Measurements from ENCODE around the gene CAPN15. TPM values are rescaled to one million over a fixed set of nuclear protein-coding genes. Genes with fewer than 3 reads are reported as not detected.

The CAPN15 gene
- total and polyA plus RNA-seq, 3 donors from 2014 or later, result 48.0 to 115 (median 108) TPM

GRCh38 chr16:525123-525519 is 2.4 kb upstream of the CAPN15 start:
- H3K9me3 ChIP-seq, result no peaks in the 10 kb centered on the region
- no peak overlapping the region for H3K27ac ChIP-seq
- no peak for TF ChIP-seq POLR2A (IDR thresholded peaks at IDR 0.05)
- TF ChIP-seq, protein P1, sequence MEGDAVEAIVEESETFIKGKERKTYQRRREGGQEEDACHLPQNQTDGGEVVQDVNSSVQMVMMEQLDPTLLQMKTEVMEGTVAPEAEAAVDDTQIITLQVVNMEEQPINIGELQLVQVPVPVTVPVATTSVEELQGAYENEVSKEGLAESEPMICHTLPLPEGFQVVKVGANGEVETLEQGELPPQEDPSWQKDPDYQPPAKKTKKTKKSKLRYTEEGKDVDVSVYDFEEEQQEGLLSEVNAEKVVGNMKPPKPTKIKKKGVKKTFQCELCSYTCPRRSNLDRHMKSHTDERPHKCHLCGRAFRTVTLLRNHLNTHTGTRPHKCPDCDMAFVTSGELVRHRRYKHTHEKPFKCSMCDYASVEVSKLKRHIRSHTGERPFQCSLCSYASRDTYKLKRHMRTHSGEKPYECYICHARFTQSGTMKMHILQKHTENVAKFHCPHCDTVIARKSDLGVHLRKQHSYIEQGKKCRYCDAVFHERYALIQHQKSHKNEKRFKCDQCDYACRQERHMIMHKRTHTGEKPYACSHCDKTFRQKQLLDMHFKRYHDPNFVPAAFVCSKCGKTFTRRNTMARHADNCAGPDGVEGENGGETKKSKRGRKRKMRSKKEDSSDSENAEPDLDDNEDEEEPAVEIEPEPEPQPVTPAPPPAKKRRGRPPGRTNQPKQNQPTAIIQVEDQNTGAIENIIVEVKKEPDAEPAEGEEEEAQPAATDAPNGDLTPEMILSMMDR (IDR thresholded peaks at IDR 0.05), result no peak
- intact Hi-C loops (cut with DNase I; ENCODE audit: low total_unique reads), result no loop called here
- no peak for DNase-seq
- H3K27me3 ChIP-seq, result no peaks in the 10 kb centered on the region
- no peak overlapping the region for H3K4me3 ChIP-seq
- H3K4me1 ChIP-seq, result peaks cover 26% of the 10 kb centered on the region
- 90 to 93% methylated on average over 8 of the region's 8 CpGs for WGBS, 2 donors
- H3K36me3 ChIP-seq (ENCODE audit: low read depth, missing control alignments), result no peaks in the 10 kb centered on the region

DNA sequence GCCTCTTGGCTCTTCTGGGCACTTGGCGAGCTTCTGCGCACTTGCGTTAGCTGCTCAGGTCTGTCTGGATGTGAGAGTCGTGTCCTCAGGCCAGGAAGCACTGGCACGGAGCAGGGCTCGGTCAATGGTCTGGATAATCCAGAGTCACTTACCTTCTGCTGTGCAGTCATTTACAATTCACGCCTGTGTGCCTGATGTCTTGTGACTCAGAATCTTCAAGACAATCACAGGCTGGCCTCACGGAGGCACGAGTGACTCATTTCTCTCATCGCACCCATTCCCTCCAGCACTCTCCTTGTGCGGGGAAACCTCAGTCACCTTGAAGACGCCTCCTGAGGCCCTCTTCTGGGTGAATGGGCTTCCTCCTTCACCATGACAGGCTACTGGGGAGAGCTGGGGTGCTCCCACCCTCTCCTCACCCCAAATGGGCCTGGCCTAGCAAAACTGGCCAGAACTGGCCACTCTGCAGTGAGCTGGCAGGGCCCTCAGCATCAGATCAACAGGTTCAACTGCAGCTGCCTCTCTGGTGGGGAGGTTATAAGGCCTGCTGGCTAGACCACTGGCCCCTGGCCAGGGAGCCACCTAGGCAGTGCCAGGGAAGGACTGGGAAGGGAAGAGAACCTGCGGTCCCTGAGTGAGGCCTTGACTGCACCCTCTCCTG is 1.9 kb upstream of the CAPN15 start:
- H3K9me3 ChIP-seq, result no peaks in the 10 kb centered on the region
- DNase-seq, result no peak
- intact Hi-C loops (cut with DNase I; ENCODE audit: low total_unique reads), result no loop called here
- H3K27ac ChIP-seq, result peak overlapping the region in 1 of 2 donors; percentile 98
- peaks cover 26% of the 10 kb centered on the region for H3K4me1 ChIP-seq
- no peak for TF ChIP-seq POLR2A (IDR thresholded peaks at IDR 0.05)
- TF ChIP-seq, protein P1 (IDR thresholded peaks at IDR 0.05), result no peak
- H3K4me3 ChIP-seq, result peak overlapping the region in 1 of 2 donors; percentile 76
- no peaks in the 10 kb centered on the region for H3K27me3 ChIP-seq
- no peaks in the 10 kb centered on the region for H3K36me3 ChIP-seq (ENCODE audit: low read depth, missing control alignments)
- WGBS, 2 donors, result 70 to 81% methylated on average over 13 of the region's 13 CpGs

DNA sequence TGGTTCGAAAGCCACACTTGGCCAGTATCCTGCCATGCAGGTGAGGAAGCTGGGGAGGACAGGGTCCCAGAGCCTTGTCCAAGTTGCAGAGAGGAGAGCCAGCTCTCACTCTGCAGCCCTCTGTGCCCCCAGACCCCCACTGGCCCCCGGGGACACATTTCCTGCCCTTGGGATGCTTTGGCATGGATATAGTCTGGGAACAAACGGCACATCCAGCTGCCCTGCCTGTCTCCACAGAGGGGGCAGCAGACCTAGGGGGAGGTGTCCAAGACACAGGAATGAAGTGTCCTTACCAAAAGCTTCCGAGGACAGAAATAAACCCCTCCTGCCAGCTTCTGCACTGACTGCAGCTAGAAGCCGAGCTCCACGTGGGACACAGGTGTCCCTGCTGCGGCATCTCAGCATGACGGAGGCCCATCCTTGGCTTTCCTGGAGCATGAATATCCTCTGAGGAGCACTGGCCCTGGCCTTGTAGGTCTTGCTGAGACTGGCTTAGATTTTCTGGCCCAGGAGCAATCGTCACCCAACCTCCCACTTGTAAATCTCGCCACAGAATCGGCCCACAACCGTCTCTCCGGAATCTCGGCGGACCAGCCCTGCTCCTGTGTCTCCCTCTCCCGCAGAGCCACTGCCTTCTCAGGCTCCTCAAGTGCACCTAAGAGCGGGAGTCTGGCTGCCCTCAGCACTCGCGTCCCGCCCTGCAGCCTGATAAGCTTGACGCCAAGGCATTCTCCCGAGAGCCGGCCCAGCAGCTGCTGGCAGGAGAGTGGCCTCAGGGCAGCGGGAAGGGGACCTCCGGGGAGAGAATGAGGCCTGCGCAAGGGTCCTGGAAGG is 1.1 kb upstream of the CAPN15 start:
- TF ChIP-seq, protein P1 (IDR thresholded peaks at IDR 0.05), result no peak
- TF ChIP-seq POLR2A (IDR thresholded peaks at IDR 0.05), result no peak
- intact Hi-C loops (cut with DNase I; ENCODE audit: low total_unique reads), result no loop called here
- Histone ChIP-seq H3K4me3 (peak overlapping the region; percentile 67 to 76), H3K27me3 (no peaks in the 10 kb centered on the region), H3K9me3 (no peaks in the 10 kb centered on the region), H3K4me1 (peaks cover 26% of the 10 kb centered on the region), H3K36me3 (ENCODE audit: low read depth, missing control alignments) (no peaks in the 10 kb centered on the region), H3K27ac (peak overlapping the region; percentile 98 to 99)
- peak; percentile 61 for DNase-seq
- 5 to 34% methylated on average over 3 to 18 of the region's 26 CpGs for WGBS, 2 donors

- Histone ChIP-seq H3K27ac (peak overlapping the region; percentile 55 to 98), H3K4me1 (peaks cover 29% of the 10 kb centered on the region), H3K27me3 (no peaks in the 10 kb centered on the region), H3K4me3 (peak overlapping the region; percentile 67 to 73), H3K9me3 (no peaks in the 10 kb centered on the region), H3K36me3 (ENCODE audit: low read depth, missing control alignments) (no peaks in the 10 kb centered on the region)
- no peak for DNase-seq
- WGBS, 2 donors, result 9 to 14% methylated on average over 1 to 15 of the region's 55 CpGs
- TF ChIP-seq POLR2A (IDR thresholded peaks at IDR 0.05), result no peak
- TF ChIP-seq, protein P1 (IDR thresholded peaks at IDR 0.05), result no peak
- intact Hi-C loops (cut with DNase I; ENCODE audit: low total_unique reads), result no loop called here
These were observed 849 bp downstream of the CAPN15 start for GRCh38 chr16:528111-529011.

Data from testis (tissue), 3 donors.